HFF-Myc (cell line): ENCODE data around the gene PIEZO1.

Source experiments
- DNase-seq: peaks from one replicate; pipeline ENCODE4 v3.0.0-alpha.2; 2011; ENCODE audit warnings: low read depth; ENCODE audit errors: extremely low read depth
- H3K4me3 ChIP-seq: replicated peaks from 2 replicates; pipeline ENCODE4 v1.5.1; 2011; ENCODE audit warnings: low read depth, mild to moderate bottlenecking, control low read depth, low read length
- CTCF ChIP-seq: IDR thresholded peaks from 2 replicates; pipeline ENCODE4 v1.5.1; 2012; ENCODE audit warnings: mild to moderate bottlenecking, low read depth, low read length, control low read depth; ENCODE audit errors: missing control alignments

Gene PIEZO1

GRCh38 chr16:88723507-88723887 is 61.5 kb downstream of the PIEZO1 start:
- H3K4me3 ChIP-seq = no peak overlapping the region
- no peak for DNase-seq
- TF ChIP-seq CTCF = no peak

DNA sequence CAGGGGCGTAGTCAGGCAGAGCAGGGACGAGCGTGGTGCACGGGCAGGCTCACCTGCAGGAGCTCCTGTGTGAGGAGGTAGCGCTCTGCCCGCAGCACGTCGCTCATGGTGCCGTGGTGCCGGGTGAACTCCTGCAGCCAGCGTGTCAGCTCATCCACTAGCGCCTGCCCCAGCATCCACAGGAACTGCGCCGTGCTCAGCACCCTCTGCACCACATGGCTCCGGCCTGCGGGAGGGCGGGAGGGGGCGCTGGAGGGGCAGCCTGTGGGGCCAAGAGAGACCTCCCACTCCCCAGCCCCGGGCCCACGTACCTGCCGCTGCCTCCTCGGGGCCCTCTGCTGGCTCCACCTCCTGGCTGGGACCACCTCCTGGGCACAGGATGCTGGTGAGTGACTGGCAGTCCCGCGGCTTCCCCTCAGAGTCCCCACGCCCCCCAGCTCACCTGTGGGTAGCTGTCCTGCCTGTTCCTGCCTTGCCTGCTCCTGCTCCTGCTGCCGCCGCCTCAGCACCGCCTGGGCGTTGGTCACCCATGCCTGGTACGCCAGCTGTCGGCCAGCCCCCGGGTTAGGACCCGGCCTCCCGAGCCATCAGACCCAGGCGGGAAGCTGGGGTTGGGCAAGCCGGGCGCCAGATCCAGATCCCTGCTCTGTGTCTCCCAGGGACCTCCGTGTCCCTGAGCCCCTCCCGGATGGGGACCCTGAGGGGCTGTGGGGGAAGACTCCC is 62.1 kb downstream of the PIEZO1 start:
- DNase-seq = no peak
- no peak overlapping the region for H3K4me3 ChIP-seq

DNA sequence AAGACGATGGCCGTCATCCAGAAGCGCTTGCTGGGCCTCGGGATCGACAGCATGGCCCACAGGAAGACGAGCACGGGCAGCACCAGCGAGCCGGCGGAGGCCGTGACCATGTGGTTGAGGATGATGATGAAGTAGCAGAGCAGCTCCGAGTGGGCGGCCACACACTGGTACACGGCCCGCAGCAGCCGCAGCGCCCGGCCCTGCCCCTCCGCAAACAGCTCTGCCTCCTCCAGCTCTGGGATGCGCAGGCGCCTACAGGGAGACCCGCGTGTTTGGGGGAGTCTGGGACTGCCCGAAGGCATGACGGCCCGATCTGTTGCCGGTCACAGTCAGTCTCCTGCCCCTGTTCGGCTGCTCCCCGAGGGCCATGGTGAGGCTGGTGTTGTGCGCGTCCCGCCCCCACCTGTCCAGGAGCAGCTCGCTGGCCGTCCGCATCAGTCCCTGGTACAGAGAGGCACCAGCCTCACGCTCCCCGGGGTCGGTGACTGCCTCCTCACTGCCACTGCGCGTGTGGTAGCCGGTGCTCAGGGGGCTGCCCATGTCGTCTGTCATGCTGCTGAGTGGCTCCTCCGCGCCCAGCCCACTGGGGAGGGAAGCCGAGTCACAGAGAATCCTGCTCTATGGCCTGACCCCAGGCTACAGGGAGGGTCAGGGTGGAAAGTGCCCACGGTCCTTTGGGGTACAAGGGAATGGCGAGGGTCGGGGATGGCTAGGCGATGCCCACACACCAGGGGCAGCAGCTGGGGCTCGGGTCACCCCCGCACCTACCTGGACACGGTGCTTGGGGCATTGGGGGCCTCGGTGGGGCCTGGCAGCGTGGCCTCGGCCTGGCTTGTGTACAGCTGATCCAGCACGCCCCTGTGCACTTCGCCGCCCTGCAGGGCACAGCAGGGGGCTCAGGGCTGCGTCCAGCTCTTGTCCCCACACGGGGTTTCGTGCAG is 62.9 kb downstream of the PIEZO1 start:
- TF ChIP-seq CTCF = no peak
- no peak for DNase-seq
- no peak overlapping the region for H3K4me3 ChIP-seq

More for the DNA sequence above, 62.1 kb downstream of the PIEZO1 start:
- TF ChIP-seq CTCF = no peak

GRCh38 chr16:88721236-88721635 is 63.8 kb downstream of the PIEZO1 start:
- DNase-seq = no peak
- no peak overlapping the region for H3K4me3 ChIP-seq
- no peak for TF ChIP-seq CTCF

DNA sequence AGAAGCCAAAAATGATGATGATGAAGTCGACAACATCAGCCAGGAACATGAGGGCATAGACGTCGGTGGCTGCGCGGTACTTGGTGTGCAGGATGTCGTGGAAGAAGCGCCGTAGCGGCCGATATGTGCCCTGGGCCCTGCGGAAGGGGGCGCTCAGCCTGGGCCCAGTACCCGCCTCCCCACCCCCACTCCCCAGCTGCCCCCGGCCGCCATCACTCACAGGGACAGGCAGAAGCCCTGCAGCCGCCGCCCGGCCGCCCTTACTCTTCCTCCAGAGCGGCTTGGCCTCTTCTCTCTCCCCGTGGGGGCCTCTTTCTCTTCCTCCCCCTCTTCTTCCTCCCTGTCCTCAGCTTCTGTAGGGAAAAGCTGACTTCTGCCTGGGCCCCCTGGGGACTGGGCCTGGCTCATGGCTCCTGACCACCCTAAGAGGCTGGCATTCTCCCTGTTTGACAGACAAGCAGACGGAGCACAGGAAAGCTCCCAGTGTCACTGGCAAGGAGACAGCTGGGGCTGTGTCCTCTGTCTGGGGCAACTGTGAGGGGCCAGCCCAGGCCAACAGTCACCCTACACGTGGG is 64.5 kb downstream of the PIEZO1 start:
- TF ChIP-seq CTCF = no peak
- no peak for DNase-seq
- no peak overlapping the region for H3K4me3 ChIP-seq

DNA sequence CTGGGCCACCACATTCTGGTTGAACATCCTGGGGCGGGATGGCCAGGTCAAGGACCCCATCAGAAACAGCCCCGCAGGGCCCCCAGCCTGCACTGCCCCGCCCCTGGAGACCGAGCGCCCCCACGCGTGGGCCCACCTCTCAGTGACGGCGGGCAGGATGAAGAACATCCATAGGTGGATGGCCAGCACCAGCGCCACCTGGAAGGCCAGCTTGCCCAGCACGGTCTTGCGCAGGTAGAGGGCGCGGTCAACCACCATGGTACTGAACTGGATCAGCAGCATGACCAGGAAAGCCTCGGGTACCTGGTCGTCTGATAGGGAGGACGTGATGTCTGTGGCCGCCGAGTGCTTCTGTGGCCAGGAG is 65.1 kb downstream of the PIEZO1 start:
- no peak for DNase-seq
- H3K4me3 ChIP-seq = no peak overlapping the region
- no peak for TF ChIP-seq CTCF
